HEK293 (cell line): ENCODE results near the gene DSCAML1.

ENCODE experiments used
- CTCF ChIA-PET: fragments of 350-600 bp; formaldehyde crosslinking; extraction: SDS; loops from one replicate; lab custom pipeline; 2021; ENCODE audit warnings: antibody characterized with exemption; lab: Yijun Ruan, JAX
- POLR2A ChIA-PET: fragments of 300-600 bp; formaldehyde crosslinking; extraction: SDS; loops from one replicate; lab custom pipeline; 2020; ENCODE audit warnings: antibody characterized with exemption, inconsistent platforms; lab: Yijun Ruan, JAX
- H3K27ac ChIP-seq: fragments of 200-500 bp; sonication (Bioruptor generic); 2 replicates; pipeline ENCODE4 v1.5.1; 2014; ENCODE audit warnings: low read depth, low read length, control low read depth, inconsistent platforms; ENCODE audit errors: extremely low read depth
- H3K36me3 ChIP-seq, 2 experiments: fragments of 200-500 bp in 1 of 2; sonication (Bioruptor generic) in 1 of 2; 1 replicate in 1 of 2; 2 replicates in 1 of 2; pipeline ENCODE4 v1.5.1; 2014 to 2017; ENCODE audit warnings: inconsistent platforms in 2 of 2, low read length in 2 of 2; ENCODE audit not compliant: control insufficient read depth in 2 of 2, insufficient read depth in 1 of 2
- H3K4me1 ChIP-seq: fragments of 200-500 bp; sonication (Bioruptor generic); 2 replicates; pipeline ENCODE4 v1.5.1; 2014; ENCODE audit warnings: mild to moderate bottlenecking, low read length, inconsistent platforms; ENCODE audit not compliant: control insufficient read depth, insufficient read depth
- H3K4me3 ChIP-seq: 2 replicates; pipeline ENCODE4 v1.5.1; 2011; ENCODE audit warnings: low read depth, mild to moderate bottlenecking, control low read depth, low read length, moderate library complexity
- H3K9me3 ChIP-seq: fragments of 200-500 bp; sonication (Bioruptor generic); 2 replicates; pipeline ENCODE4 v1.5.1; 2014; ENCODE audit warnings: low read depth, low read length, inconsistent platforms; ENCODE audit not compliant: control insufficient read depth, insufficient read depth
- GLIS2 ChIP-seq: fragments of 450-650 bp; formaldehyde crosslinking; IDR thresholded peaks from 2 replicates; pipeline ENCODE4 v1.5.1; 2016; ENCODE audit warnings: missing biosample characterization, missing genetic modification characterization
- RBAK ChIP-seq: fragments of 450-650 bp; formaldehyde crosslinking; IDR thresholded peaks from 2 replicates; pipeline ENCODE4 v1.5.1; 2016; ENCODE audit warnings: missing biosample characterization, missing genetic modification characterization
- SCRT2 ChIP-seq: fragments of 450-650 bp; formaldehyde crosslinking; IDR thresholded peaks from 2 replicates; pipeline ENCODE4 v1.5.1; 2016; ENCODE audit warnings: missing biosample characterization, missing genetic modification characterization
- ZBTB17 ChIP-seq: fragments of 450-650 bp; formaldehyde crosslinking; IDR thresholded peaks from 2 replicates; pipeline ENCODE4 v1.5.1; 2016; ENCODE audit warnings: missing biosample characterization, missing genetic modification characterization
- ZBTB21 ChIP-seq: fragments of 450-650 bp; formaldehyde crosslinking; IDR thresholded peaks from 2 replicates; pipeline ENCODE4 v1.5.1; 2017; ENCODE audit warnings: missing biosample characterization, missing genetic modification characterization
- ZFHX2 ChIP-seq: fragments of 450-650 bp; formaldehyde crosslinking; conservative IDR thresholded peaks from 2 replicates; pipeline ENCODE4 v1.5.1; 2016; ENCODE audit warnings: missing biosample characterization, missing genetic modification characterization
- ZFP37 ChIP-seq: fragments of 450-650 bp; formaldehyde crosslinking; IDR thresholded peaks from 2 replicates; pipeline ENCODE4 v1.5.1; 2016; ENCODE audit warnings: missing biosample characterization, missing genetic modification characterization
- ZNF175 ChIP-seq: fragments of 450-650 bp; formaldehyde crosslinking; IDR thresholded peaks from 2 replicates; pipeline ENCODE4 v1.5.1; 2016; ENCODE audit warnings: missing biosample characterization, missing genetic modification characterization
- ZNF2 ChIP-seq: fragments of 450-650 bp; formaldehyde crosslinking; IDR thresholded peaks from 2 replicates; pipeline ENCODE4 v1.5.1; 2016; ENCODE audit warnings: missing biosample characterization, missing genetic modification characterization
- ZNF23 ChIP-seq: fragments of 450-650 bp; formaldehyde crosslinking; IDR thresholded peaks from 2 replicates; pipeline ENCODE4 v1.5.1; 2016; ENCODE audit warnings: missing biosample characterization, missing genetic modification characterization, borderline replicate concordance
- ZNF24 ChIP-seq: fragments of 450-650 bp; formaldehyde crosslinking; IDR thresholded peaks from 2 replicates; pipeline ENCODE4 v1.5.1; 2016; ENCODE audit warnings: missing biosample characterization, missing genetic modification characterization
- ZNF324 ChIP-seq: fragments of 450-650 bp; formaldehyde crosslinking; IDR thresholded peaks from 2 replicates; pipeline ENCODE4 v1.5.1; 2016; ENCODE audit warnings: missing biosample characterization, missing genetic modification characterization
- ZNF404 ChIP-seq: fragments of 450-650 bp; formaldehyde crosslinking; IDR thresholded peaks from 2 replicates; pipeline ENCODE4 v1.5.1; 2017; ENCODE audit warnings: missing biosample characterization, missing genetic modification characterization
- ZNF416 ChIP-seq: fragments of 450-650 bp; formaldehyde crosslinking; IDR thresholded peaks from 2 replicates; pipeline ENCODE4 v1.5.1; 2016; ENCODE audit warnings: missing biosample characterization, missing genetic modification characterization
- ZNF473 ChIP-seq: fragments of 450-650 bp; formaldehyde crosslinking; IDR thresholded peaks from 2 replicates; pipeline ENCODE4 v1.5.1; 2017; ENCODE audit warnings: missing biosample characterization, missing genetic modification characterization
- ZNF501 ChIP-seq: fragments of 450-650 bp; formaldehyde crosslinking; IDR thresholded peaks from 2 replicates; pipeline ENCODE4 v1.5.1; 2016; ENCODE audit warnings: missing biosample characterization, missing genetic modification characterization
- ZNF544 ChIP-seq: fragments of 450-650 bp; formaldehyde crosslinking; IDR thresholded peaks from 2 replicates; pipeline ENCODE4 v1.5.0; 2017; ENCODE audit warnings: missing biosample characterization, missing genetic modification characterization
- ZNF585B ChIP-seq: fragments of 450-650 bp; formaldehyde crosslinking; IDR thresholded peaks from 2 replicates; pipeline ENCODE4 v1.5.1; 2016; ENCODE audit warnings: missing biosample characterization, missing genetic modification characterization
- ZNF600 ChIP-seq: fragments of 450-650 bp; formaldehyde crosslinking; IDR thresholded peaks from 2 replicates; pipeline ENCODE4 v1.5.1; 2016; ENCODE audit warnings: missing biosample characterization, missing genetic modification characterization
- ZNF629 ChIP-seq: fragments of 450-650 bp; formaldehyde crosslinking; IDR thresholded peaks from 2 replicates; pipeline ENCODE4 v1.5.1; 2017; ENCODE audit warnings: missing biosample characterization, missing genetic modification characterization
- ZNF654 ChIP-seq: fragments of 450-650 bp; formaldehyde crosslinking; IDR thresholded peaks from 2 replicates; pipeline ENCODE4 v1.5.1; 2016; ENCODE audit warnings: low read depth, missing biosample characterization, missing genetic modification characterization
- ZNF664 ChIP-seq: fragments of 450-650 bp; formaldehyde crosslinking; IDR thresholded peaks from 2 replicates; pipeline ENCODE4 v1.5.1; 2016; ENCODE audit warnings: missing biosample characterization, missing genetic modification characterization
- ZNF768 ChIP-seq: fragments of 450-650 bp; formaldehyde crosslinking; IDR thresholded peaks from 2 replicates; pipeline ENCODE4 v1.5.1; 2018; ENCODE audit warnings: missing biosample characterization, mild to moderate bottlenecking, missing genetic modification characterization
- ZNF830 ChIP-seq: fragments of 450-650 bp; IDR thresholded peaks from 2 replicates; pipeline ENCODE4 v1.5.0; 2018; ENCODE audit warnings: missing biosample characterization, missing genetic modification characterization, low read depth, mild to moderate bottlenecking, moderate library complexity
- ZSCAN30 ChIP-seq: fragments of 450-650 bp; IDR thresholded peaks from 2 replicates; pipeline ENCODE4 v1.5.1; 2018; ENCODE audit warnings: missing biosample characterization, mild to moderate bottlenecking, missing genetic modification characterization, moderate library complexity
- TF ChIP-seq, protein P1 (sequence below): fragments of 450-650 bp; formaldehyde crosslinking; IDR thresholded peaks from 2 replicates; pipeline ENCODE4 v1.5.1; 2016; ENCODE audit warnings: missing biosample characterization, missing genetic modification characterization, low read depth
- TF ChIP-seq, protein P2 (sequence below): fragments of 450-650 bp; formaldehyde crosslinking; IDR thresholded peaks from 2 replicates; pipeline ENCODE4 v1.5.1; 2016; ENCODE audit warnings: missing biosample characterization, missing genetic modification characterization
- TF ChIP-seq, protein P3 (sequence below): fragments of 450-650 bp; formaldehyde crosslinking; IDR thresholded peaks from 2 replicates; pipeline ENCODE4 v1.5.1; 2016; ENCODE audit warnings: missing biosample characterization, missing genetic modification characterization
- TF ChIP-seq, protein P4 (sequence below): fragments of 450-650 bp; formaldehyde crosslinking; IDR thresholded peaks from 2 replicates; pipeline ENCODE4 v1.5.1; 2016; ENCODE audit warnings: missing biosample characterization, missing genetic modification characterization
- TF ChIP-seq, protein P5 (sequence below): fragments of 450-650 bp; formaldehyde crosslinking; IDR thresholded peaks from 2 replicates; pipeline ENCODE4 v1.5.1; 2016; ENCODE audit warnings: missing biosample characterization, missing genetic modification characterization

DSCAML1 gene

DNA sequence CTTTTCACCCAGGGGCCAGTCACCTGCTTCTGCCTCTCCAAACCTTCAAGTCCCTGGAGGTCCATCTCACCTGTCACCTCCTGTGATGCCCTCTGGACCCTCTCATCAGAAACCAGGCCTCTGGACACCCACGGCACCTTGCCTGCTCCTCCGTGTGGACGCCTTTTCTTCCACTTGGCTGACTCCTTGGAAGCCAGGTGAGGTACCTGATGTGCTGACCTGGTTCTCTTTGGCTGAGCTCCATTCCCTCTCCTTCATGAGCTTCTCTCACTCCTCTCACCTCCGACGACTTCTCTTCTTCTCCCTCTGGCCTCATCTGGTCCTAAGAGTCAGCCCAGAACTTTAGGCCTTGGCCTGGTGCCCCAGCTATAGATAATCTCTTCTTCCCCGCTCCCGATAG is 370.1 kb downstream of the DSCAML1 start (continued):
- TF ChIP-seq ZNF473 (tag by site-specific recombination): no peak
- TF ChIP-seq ZNF501 (tag by site-specific recombination): no peak
- TF ChIP-seq, protein P1, sequence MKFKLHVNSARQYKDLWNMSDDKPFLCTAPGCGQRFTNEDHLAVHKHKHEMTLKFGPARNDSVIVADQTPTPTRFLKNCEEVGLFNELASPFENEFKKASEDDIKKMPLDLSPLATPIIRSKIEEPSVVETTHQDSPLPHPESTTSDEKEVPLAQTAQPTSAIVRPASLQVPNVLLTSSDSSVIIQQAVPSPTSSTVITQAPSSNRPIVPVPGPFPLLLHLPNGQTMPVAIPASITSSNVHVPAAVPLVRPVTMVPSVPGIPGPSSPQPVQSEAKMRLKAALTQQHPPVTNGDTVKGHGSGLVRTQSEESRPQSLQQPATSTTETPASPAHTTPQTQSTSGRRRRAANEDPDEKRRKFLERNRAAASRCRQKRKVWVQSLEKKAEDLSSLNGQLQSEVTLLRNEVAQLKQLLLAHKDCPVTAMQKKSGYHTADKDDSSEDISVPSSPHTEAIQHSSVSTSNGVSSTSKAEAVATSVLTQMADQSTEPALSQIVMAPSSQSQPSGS (tag by site-specific recombination): no peak
- no peak for TF ChIP-seq ZNF404 (tag by site-specific recombination)
- no peak for TF ChIP-seq ZFP37 (tag by site-specific recombination)
- no peak for TF ChIP-seq ZNF768 (tag by site-specific recombination)

DNA sequence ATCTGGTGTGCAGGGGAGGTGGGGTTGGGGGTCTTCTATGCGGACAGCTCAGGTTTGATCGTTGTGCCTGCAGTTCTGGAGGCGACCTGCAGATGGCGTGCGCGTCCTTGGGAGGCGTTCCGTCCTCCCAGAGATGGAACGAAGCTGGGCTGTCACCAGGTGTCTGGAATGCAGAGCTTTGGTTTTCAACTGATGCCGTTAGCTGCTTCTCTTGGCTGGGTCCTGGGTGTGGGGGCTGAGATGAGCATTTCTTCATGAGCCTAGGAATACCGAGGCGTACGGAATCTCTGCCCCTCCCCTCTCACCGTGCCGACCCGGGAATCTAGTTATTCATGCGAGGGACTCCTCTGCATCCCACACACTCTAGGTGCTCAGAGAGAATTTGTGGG is 370.7 kb downstream of the DSCAML1 start:
- no peaks in the 10 kb centered on the region for H3K36me3 ChIP-seq
- no peak overlapping the region for H3K4me3 ChIP-seq
- H3K9me3 ChIP-seq: no peaks in the 10 kb centered on the region
- ChIA-PET POLR2A (no interaction called here), CTCF (interaction anchor here (0.5 to 4.9 kb wide), 99 partner anchors 11 to 915 kb away, joined by 3 to 113 read pairs (median 4); partner anchors contain the start of gene CEP164)
- no peak overlapping the region for H3K27ac ChIP-seq
- TF ChIP-seq ZBTB21 (tag by site-specific recombination) (no peak), ZSCAN30 (tag by site-specific recombination) (no peak), ZNF2 (tag by site-specific recombination) (peak; percentile 82), ZNF600 (tag by site-specific recombination) (peak; percentile 48), ZNF654 (tag by site-specific recombination) (peak; percentile 61), ZNF24 (tag by site-specific recombination) (no peak), ZBTB17 (tag by site-specific recombination) (peak; percentile 47; the same call in 1 of the 2 replicates)
- TF ChIP-seq, protein P2, sequence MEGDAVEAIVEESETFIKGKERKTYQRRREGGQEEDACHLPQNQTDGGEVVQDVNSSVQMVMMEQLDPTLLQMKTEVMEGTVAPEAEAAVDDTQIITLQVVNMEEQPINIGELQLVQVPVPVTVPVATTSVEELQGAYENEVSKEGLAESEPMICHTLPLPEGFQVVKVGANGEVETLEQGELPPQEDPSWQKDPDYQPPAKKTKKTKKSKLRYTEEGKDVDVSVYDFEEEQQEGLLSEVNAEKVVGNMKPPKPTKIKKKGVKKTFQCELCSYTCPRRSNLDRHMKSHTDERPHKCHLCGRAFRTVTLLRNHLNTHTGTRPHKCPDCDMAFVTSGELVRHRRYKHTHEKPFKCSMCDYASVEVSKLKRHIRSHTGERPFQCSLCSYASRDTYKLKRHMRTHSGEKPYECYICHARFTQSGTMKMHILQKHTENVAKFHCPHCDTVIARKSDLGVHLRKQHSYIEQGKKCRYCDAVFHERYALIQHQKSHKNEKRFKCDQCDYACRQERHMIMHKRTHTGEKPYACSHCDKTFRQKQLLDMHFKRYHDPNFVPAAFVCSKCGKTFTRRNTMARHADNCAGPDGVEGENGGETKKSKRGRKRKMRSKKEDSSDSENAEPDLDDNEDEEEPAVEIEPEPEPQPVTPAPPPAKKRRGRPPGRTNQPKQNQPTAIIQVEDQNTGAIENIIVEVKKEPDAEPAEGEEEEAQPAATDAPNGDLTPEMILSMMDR (tag by site-specific recombination): peak; percentile 82
- H3K4me1 ChIP-seq: no peaks in the 10 kb centered on the region

DNA sequence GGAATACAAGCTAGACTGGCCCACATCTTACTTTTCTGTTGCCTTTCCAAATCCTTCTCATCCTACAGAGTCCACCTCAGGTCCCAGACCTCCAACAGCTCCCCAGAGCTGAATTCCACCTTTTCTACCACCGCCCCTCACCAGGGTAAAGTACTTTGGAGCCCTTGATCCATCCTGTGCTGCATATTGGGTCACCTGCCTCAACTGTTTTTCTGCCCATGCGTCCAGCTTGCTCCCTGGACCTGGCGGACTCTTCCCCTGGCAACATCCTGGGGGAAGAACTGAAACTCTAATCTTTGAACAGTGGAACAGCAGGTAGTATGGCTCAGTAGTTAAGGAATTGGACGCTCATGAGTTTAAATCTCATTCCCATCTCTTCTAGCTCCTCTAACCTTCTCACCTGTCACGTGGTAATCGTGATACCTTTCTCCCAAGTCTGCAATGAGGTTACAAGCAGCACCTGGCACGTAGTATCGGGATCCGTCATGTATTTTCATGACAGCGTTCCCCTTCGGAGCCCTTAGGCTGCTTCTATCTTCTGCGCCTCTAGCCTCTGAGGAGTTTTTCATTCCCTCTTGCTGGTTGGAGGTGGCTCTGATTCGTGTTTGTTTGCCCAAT is 371.2 kb downstream of the DSCAML1 start:
- ChIA-PET CTCF (interaction anchor here (0.6 to 4.9 kb wide), 94 partner anchors 10 to 916 kb away, joined by 3 to 113 read pairs (median 4); partner anchors contain the start of gene CEP164), POLR2A (no interaction called here)
- Histone ChIP-seq H3K4me3 (no peak overlapping the region), H3K27ac (no peak overlapping the region), H3K36me3 (no peaks in the 10 kb centered on the region), H3K9me3 (no peaks in the 10 kb centered on the region), H3K4me1 (no peaks in the 10 kb centered on the region)
- TF ChIP-seq GLIS2 (no peak), ZNF416 (tag by site-specific recombination) (no peak), ZFHX2 (tag by site-specific recombination) (no peak), ZNF23 (no peak), ZNF830 (tag by site-specific recombination) (no peak), ZBTB21 (tag by site-specific recombination) (no peak), RBAK (tag by site-specific recombination) (no peak), ZNF664 (tag by site-specific recombination) (no peak), ZNF629 (tag by site-specific recombination) (no peak), SCRT2 (tag by site-specific recombination) (no peak), ZNF585B (no peak), ZNF324 (tag by site-specific recombination) (no peak), ZNF544 (tag by site-specific recombination) (no peak), ZNF175 (no peak), ZNF501 (tag by site-specific recombination) (no peak)
- TF ChIP-seq, protein P3, sequence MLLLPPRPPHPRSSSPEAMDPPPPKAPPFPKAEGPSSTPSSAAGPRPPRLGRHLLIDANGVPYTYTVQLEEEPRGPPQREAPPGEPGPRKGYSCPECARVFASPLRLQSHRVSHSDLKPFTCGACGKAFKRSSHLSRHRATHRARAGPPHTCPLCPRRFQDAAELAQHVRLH: no peak
- TF ChIP-seq, protein P4, sequence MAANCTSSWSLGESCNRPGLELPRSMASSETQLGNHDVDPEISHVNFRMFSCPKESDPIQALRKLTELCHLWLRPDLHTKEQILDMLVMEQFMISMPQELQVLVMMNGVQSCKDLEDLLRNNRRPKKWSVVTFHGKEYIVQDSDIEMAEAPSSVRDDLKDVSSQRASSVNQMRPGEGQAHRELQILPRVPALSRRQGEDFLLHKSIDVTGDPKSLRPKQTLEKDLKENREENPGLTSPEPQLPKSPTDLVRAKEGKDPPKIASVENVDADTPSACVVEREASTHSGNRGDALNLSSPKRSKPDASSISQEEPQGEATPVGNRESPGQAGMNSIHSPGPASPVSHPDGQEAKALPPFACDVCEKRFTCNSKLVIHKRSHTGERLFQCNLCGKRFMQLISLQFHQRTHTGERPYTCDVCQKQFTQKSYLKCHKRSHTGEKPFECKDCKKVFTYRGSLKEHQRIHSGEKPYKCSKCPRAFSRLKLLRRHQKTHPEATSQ (tag by site-specific recombination): no peak
- TF ChIP-seq, protein P5, sequence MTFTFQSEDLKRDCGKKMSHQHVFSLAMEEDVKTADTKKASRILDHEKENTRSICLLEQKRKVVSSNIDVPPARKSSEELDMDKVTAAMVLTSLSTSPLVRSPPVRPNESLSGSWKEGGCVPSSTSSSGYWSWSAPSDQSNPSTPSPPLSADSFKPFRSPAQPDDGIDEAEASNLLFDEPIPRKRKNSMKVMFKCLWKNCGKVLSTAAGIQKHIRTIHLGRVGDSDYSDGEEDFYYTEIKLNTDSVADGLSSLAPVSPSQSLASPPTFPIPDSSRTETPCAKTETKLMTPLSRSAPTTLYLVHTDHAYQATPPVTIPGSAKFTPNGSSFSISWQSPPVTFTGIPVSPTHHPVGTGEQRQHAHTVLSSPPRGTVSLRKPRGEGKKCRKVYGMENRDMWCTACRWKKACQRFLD: no peak
